HepG2 (cell line): ENCODE measurements around the gene L1CAM.

Source experiments
- FOXP4 ChIP-seq: sonication (generic); formaldehyde crosslinking; IDR thresholded peaks from 2 replicates; pipeline ENCODE4 v1.4.0; 2020; ENCODE audit warnings: missing genetic modification reagents
- MAX ChIP-seq: IDR thresholded peaks from 2 replicates; pipeline ENCODE4 v1.6.1; 2012; ENCODE audit warnings: inconsistent platforms
- PRDM15 ChIP-seq: sonication (generic); formaldehyde crosslinking; IDR thresholded peaks from 2 replicates; pipeline ENCODE4 v1.4.0; 2020; ENCODE audit warnings: missing genetic modification reagents
- SIN3A ChIP-seq: IDR thresholded peaks from 2 replicates; pipeline ENCODE4 v1.6.1; 2011; ENCODE audit warnings: low read depth, mild to moderate bottlenecking, control low read depth, low read length, borderline replicate concordance
- TAF1 ChIP-seq: sonication (generic); formaldehyde crosslinking; IDR thresholded peaks from 2 replicates; pipeline ENCODE4 v1.4.0; 2020; ENCODE audit warnings: missing genetic modification reagents
- ZNF414 ChIP-seq: sonication (generic); formaldehyde crosslinking; IDR thresholded peaks from 2 replicates; pipeline ENCODE4 v1.5.0; 2020; ENCODE audit warnings: missing genetic modification reagents

- TF ChIP-seq ZNF414 (CRISPR knock-in tag) (no peak), TAF1 (CRISPR knock-in tag) (no peak), PRDM15 (no peak), FOXP4 (CRISPR knock-in tag) (no peak), MAX (no peak), SIN3A (no peak)
These were observed 18.3 kb upstream of the L1CAM start, which contains the start of gene AVPR2 for GRCh38 chrX:153903991-153904957.
